Neural cell (in vitro differentiated cells): Measurements from ENCODE around the gene ITLN2. TPM values are rescaled to one million over a fixed set of nuclear protein-coding genes. Genes with fewer than 3 reads are reported as not detected.
A peak's percentile ranks its signal among the peaks of the same experiment; 100 is the strongest.

Experiments
- H2AFZ ChIP-seq: fragments of 200-600, 300-800 bp; sonication (generic), shearing (Covaris generic); 2 replicates; pipeline ENCODE4 v1.6.0; 2014; ENCODE audit warnings: low read depth, mild to moderate bottlenecking, antibody characterized with exemption, low read length, moderate library complexity
- H3F3A ChIP-seq: fragments of 200-600 bp; shearing (Covaris generic); 2 replicates; pipeline ENCODE4 v1.6.1; 2016; ENCODE audit warnings: mild to moderate bottlenecking, moderate library complexity, mixed read lengths, antibody characterized with exemption, low read length; ENCODE audit not compliant: insufficient read depth, poor library complexity, severe bottlenecking
- H3K27ac ChIP-seq: fragments of 200-600, 300-800 bp; sonication (generic), shearing (Covaris generic); 2 replicates; pipeline ENCODE4 v1.5.1; 2014; ENCODE audit warnings: mild to moderate bottlenecking, low read length, moderate library complexity
- H3K27me3 ChIP-seq: fragments of 300-800, 200-600 bp; sonication (generic), shearing (Covaris generic); 2 replicates; pipeline ENCODE4 v1.6.0; 2014; ENCODE audit warnings: mild to moderate bottlenecking, low read depth, low read length, moderate library complexity; ENCODE audit not compliant: insufficient read depth
- H3K36me3 ChIP-seq: fragments of 300-800, 200-600 bp; sonication (generic), shearing (Covaris generic); 2 replicates; pipeline ENCODE4 v1.5.1; 2014; ENCODE audit warnings: mild to moderate bottlenecking, antibody characterized with exemption, low read length, moderate library complexity; ENCODE audit not compliant: insufficient read depth
- H3K4me2 ChIP-seq: fragments of 300-800, 200-600 bp; sonication (generic), shearing (Covaris generic); 2 replicates; pipeline ENCODE4 v1.6.0; 2014; ENCODE audit warnings: mild to moderate bottlenecking, low read length
- H3K4me3 ChIP-seq: fragments of 300-800, 200-600 bp; sonication (generic), shearing (Covaris generic); 2 replicates; pipeline ENCODE4 v1.5.1; 2014; ENCODE audit warnings: mild to moderate bottlenecking, low read length, moderate library complexity
- H3K79me2 ChIP-seq: fragments of 200-600 bp; shearing (Covaris generic); replicated peaks from 2 replicates; pipeline ENCODE4 v1.6.0; 2014; ENCODE audit warnings: mild to moderate bottlenecking, low read length, moderate library complexity; ENCODE audit not compliant: insufficient read depth
- H3K9ac ChIP-seq: fragments of 300-800, 200-600 bp; sonication (generic), shearing (Covaris generic); 2 replicates; pipeline ENCODE4 v1.6.1; 2016; ENCODE audit warnings: mild to moderate bottlenecking, low read length, mixed read lengths
- H3K9me2 ChIP-seq: fragments of 200-600 bp; shearing (Covaris generic); 2 replicates; pipeline ENCODE4 v1.6.1; 2016; ENCODE audit warnings: mild to moderate bottlenecking, low read length, mixed read lengths; ENCODE audit not compliant: insufficient read depth
- H3K9me3 ChIP-seq: fragments of 200-600, 300-800 bp; sonication (generic), shearing (Covaris generic); 2 replicates; pipeline ENCODE4 v1.6.1; 2016; ENCODE audit warnings: mild to moderate bottlenecking, mixed run types, low read length, moderate library complexity, mixed read lengths
- H4K20me1 ChIP-seq: fragments of 200-600 bp; shearing (Covaris generic); 2 replicates; pipeline ENCODE4 v1.6.1; 2016; ENCODE audit warnings: mild to moderate bottlenecking, mixed run types; ENCODE audit not compliant: insufficient read depth
- EP300 ChIP-seq: fragments of 450-650 bp; conservative IDR thresholded peaks from 2 replicates; pipeline ENCODE4 v1.6.1; 2014; ENCODE audit warnings: antibody characterized with exemption, mild to moderate bottlenecking, moderate library complexity; ENCODE audit not compliant: poor library complexity, severe bottlenecking
- MXI1 ChIP-seq: fragments of 450-650 bp; conservative IDR thresholded peaks from 2 replicates; pipeline ENCODE4 v1.6.1; 2014; ENCODE audit warnings: antibody characterized with exemption, mild to moderate bottlenecking; ENCODE audit not compliant: poor library complexity, severe bottlenecking
- POLR2AphosphoS5 ChIP-seq: IDR thresholded peaks from 2 replicates; pipeline ENCODE4 v1.6.1; 2012
- RAD21 ChIP-seq: fragments of 450-650 bp; conservative IDR thresholded peaks from 2 replicates; pipeline ENCODE4 v1.6.1; 2014; ENCODE audit warnings: antibody characterized with exemption, mild to moderate bottlenecking, moderate library complexity
- TAF1 ChIP-seq: IDR thresholded peaks from 2 replicates; pipeline ENCODE4 v1.6.1; 2012; ENCODE audit warnings: low read depth
- polyA minus RNA-seq: library from RNA; depleted of rRNA, polyadenylated mRNA; stranded (reverse); fragments of >200 nt; gene quantifications from 2 replicates; pipeline ENCODE4 v1.2.3, GENCODE V29; 2014
- polyA plus RNA-seq: library from polyadenylated mRNA; depleted of rRNA; stranded (reverse); fragments of >200 nt; gene quantifications from 2 replicates; pipeline ENCODE4 v1.2.3, GENCODE V29; 2014
- TF ChIP-seq, protein P1 (sequence below): fragments of 450-650 bp; IDR thresholded peaks from 2 replicates; pipeline ENCODE4 v1.5.1; 2014; ENCODE audit warnings: antibody characterized with exemption, mild to moderate bottlenecking, moderate library complexity; ENCODE audit not compliant: poor library complexity, severe bottlenecking
- TF ChIP-seq, protein P2 (sequence below): IDR thresholded peaks from 2 replicates; pipeline ENCODE4 v1.6.1; 2012; ENCODE audit warnings: borderline replicate concordance

The ITLN2 gene
- not detected in 2 replicates for polyA plus RNA-seq
- polyA minus RNA-seq = not detected in 2 replicates

GRCh38 chr1:160954158-160955104 lies at the start of gene ITLN2:
Gene ITLN2, minus strand, starts transcription at chr1:160954809. Its CDS starts 68 bp downstream, at chr1:160954741.
- H3K9ac ChIP-seq = no peak within 1 kb of the TSS
- no peaks in the 10 kb centered on the region for H3K27me3 ChIP-seq
- H3K4me2 ChIP-seq = no peak within 1 kb of the TSS
- no peaks in the 10 kb centered on the region for H4K20me1 ChIP-seq
- no peak within 1 kb of the TSS for H3K27ac ChIP-seq
- no peaks in the 10 kb centered on the region for H3K36me3 ChIP-seq
- H3K79me2 ChIP-seq = no peaks in the 10 kb centered on the region
- no peak within 1 kb of the TSS for H2AFZ ChIP-seq
- no peaks in the 10 kb centered on the region for H3K9me2 ChIP-seq
- no peaks in the 10 kb centered on the region for H3F3A ChIP-seq
- no peaks in the 10 kb centered on the region for H3K9me3 ChIP-seq
- no peak for TF ChIP-seq TAF1
- TF ChIP-seq, protein P1, sequence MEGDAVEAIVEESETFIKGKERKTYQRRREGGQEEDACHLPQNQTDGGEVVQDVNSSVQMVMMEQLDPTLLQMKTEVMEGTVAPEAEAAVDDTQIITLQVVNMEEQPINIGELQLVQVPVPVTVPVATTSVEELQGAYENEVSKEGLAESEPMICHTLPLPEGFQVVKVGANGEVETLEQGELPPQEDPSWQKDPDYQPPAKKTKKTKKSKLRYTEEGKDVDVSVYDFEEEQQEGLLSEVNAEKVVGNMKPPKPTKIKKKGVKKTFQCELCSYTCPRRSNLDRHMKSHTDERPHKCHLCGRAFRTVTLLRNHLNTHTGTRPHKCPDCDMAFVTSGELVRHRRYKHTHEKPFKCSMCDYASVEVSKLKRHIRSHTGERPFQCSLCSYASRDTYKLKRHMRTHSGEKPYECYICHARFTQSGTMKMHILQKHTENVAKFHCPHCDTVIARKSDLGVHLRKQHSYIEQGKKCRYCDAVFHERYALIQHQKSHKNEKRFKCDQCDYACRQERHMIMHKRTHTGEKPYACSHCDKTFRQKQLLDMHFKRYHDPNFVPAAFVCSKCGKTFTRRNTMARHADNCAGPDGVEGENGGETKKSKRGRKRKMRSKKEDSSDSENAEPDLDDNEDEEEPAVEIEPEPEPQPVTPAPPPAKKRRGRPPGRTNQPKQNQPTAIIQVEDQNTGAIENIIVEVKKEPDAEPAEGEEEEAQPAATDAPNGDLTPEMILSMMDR = peak; percentile 13
- no peak within 1 kb of the TSS for H3K4me3 ChIP-seq

DNA sequence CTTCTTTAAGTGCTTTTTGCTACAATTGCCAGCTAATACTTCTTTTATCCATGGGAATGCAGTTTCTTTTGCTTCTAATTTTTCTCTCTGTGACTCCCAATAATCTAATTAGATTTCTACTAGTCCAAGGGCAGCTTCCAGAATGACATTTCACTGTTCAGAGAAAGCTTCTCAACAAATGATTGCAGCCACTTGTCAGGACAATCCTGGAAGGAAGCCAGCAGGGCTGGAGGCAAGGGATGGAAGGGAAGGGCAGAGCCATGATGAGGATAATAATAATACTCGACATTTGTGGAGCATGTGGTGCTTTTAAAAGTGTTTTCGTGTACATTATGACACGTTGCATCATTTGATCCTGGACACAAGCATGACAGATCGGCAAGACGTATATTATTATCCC lies 46.9 kb upstream of the ITLN2 start:
- no peak overlapping the region for H3K4me3 ChIP-seq
- H3K27me3 ChIP-seq = no peaks in the 10 kb centered on the region
- H3K9ac ChIP-seq = no peak overlapping the region
- H3K4me2 ChIP-seq = no peak overlapping the region
- no peaks in the 10 kb centered on the region for H4K20me1 ChIP-seq
- H3K36me3 ChIP-seq = no peaks in the 10 kb centered on the region
- H3K79me2 ChIP-seq = no peaks in the 10 kb centered on the region
- H2AFZ ChIP-seq = no peak overlapping the region
- H3K9me3 ChIP-seq = no peaks in the 10 kb centered on the region
- H3K9me2 ChIP-seq = no peaks in the 10 kb centered on the region
- H3F3A ChIP-seq = no peaks in the 10 kb centered on the region
- no peak for TF ChIP-seq MXI1
- TF ChIP-seq TAF1 = no peak
- no peak for TF ChIP-seq EP300
- TF ChIP-seq POLR2AphosphoS5 = no peak
- TF ChIP-seq, protein P2, sequence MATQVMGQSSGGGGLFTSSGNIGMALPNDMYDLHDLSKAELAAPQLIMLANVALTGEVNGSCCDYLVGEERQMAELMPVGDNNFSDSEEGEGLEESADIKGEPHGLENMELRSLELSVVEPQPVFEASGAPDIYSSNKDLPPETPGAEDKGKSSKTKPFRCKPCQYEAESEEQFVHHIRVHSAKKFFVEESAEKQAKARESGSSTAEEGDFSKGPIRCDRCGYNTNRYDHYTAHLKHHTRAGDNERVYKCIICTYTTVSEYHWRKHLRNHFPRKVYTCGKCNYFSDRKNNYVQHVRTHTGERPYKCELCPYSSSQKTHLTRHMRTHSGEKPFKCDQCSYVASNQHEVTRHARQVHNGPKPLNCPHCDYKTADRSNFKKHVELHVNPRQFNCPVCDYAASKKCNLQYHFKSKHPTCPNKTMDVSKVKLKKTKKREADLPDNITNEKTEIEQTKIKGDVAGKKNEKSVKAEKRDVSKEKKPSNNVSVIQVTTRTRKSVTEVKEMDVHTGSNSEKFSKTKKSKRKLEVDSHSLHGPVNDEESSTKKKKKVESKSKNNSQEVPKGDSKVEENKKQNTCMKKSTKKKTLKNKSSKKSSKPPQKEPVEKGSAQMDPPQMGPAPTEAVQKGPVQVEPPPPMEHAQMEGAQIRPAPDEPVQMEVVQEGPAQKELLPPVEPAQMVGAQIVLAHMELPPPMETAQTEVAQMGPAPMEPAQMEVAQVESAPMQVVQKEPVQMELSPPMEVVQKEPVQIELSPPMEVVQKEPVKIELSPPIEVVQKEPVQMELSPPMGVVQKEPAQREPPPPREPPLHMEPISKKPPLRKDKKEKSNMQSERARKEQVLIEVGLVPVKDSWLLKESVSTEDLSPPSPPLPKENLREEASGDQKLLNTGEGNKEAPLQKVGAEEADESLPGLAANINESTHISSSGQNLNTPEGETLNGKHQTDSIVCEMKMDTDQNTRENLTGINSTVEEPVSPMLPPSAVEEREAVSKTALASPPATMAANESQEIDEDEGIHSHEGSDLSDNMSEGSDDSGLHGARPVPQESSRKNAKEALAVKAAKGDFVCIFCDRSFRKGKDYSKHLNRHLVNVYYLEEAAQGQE = no peak
- no peak for TF ChIP-seq RAD21
- H3K27ac ChIP-seq = no peak overlapping the region
